GM19397 (cell line): ENCODE results near the gene DACT1.

Experiments used
- ATAC-seq: cut with Tn5 transposase; IDR thresholded peaks from one replicate; pipeline ENCODE4 v1.9.1; 2021; ENCODE audit warnings: mild to moderate bottlenecking, moderate library complexity; ENCODE audit not compliant: unreplicated experiment

Gene DACT1

GRCh38 chr14:58665773-58666500 is 28.2 kb downstream of the DACT1 start:
- no peak for ATAC-seq

GRCh38 chr14:58666737-58667136 is 29.0 kb downstream of the DACT1 start:
- ATAC-seq: no peak

- no peak for ATAC-seq
These were observed 30.1 kb downstream of the DACT1 start for GRCh38 chr14:58667900-58668299.

GRCh38 chr14:58668848-58669480 is 31.2 kb downstream of the DACT1 start:
- no peak for ATAC-seq

- no peak for ATAC-seq
These were observed 31.9 kb downstream of the DACT1 start for GRCh38 chr14:58669556-58670200.

- ATAC-seq: no peak
These were observed 33.3 kb downstream of the DACT1 start for GRCh38 chr14:58671024-58671423.

GRCh38 chr14:58671436-58671835 is 33.7 kb downstream of the DACT1 start:
- no peak for ATAC-seq

- no peak for ATAC-seq
These were observed 36.0 kb downstream of the DACT1 start for GRCh38 chr14:58673722-58674121.

GRCh38 chr14:58677001-58677400 is 39.2 kb downstream of the DACT1 start:
- no peak for ATAC-seq

- ATAC-seq: no peak
These were observed 39.8 kb downstream of the DACT1 start for GRCh38 chr14:58677517-58677916.

- ATAC-seq: no peak
These were observed 40.2 kb downstream of the DACT1 start for GRCh38 chr14:58677996-58678395.

- no peak for ATAC-seq
These were observed 42.9 kb downstream of the DACT1 start for GRCh38 chr14:58680698-58681097.

- no peak for ATAC-seq
These were observed 49.6 kb downstream of the DACT1 start for GRCh38 chr14:58687232-58687795.

- ATAC-seq: no peak
These were observed 53.2 kb downstream of the DACT1 start for GRCh38 chr14:58690801-58691516.

GRCh38 chr14:58693048-58693447 is 55.3 kb downstream of the DACT1 start:
- ATAC-seq: no peak

GRCh38 chr14:58695514-58695913 is 57.8 kb downstream of the DACT1 start:
- ATAC-seq: no peak

GRCh38 chr14:58697266-58697929 is 59.6 kb downstream of the DACT1 start:
- no peak for ATAC-seq
